ENCODE measurements around the gene PRR15. TPM values are rescaled to one million over a fixed set of nuclear protein-coding genes. Genes with fewer than 3 reads are reported as not detected.

PRR15 gene
- total and polyA plus RNA-seq, 8 donors, result 6.1 to 53.6 (median 10.3) TPM

DNA sequence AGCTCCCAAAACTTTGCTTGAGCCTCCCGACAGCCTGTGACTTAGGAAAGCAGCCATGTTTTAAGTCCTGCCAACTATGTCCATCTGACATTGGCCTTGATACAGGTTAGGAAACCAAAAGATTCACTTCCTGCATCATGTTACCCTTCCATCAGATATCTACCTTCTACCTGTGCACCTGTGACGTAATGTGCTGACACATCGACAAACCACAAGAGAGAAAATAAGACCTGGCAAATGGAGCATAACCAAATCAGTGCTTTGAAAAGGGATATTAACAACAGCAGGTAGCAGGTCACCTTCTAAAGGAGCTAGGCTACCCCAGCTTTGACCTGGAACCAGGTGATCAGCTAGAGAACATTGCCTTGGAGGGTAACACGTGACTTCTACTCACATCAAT lies 14.8 kb upstream of the PRR15 start:
- DNase-seq, result no peak
- intact Hi-C loops (cut with DNase I; ENCODE audit: low total_unique reads), result no loop called here
- no peak overlapping the region for H3K27ac ChIP-seq
- no peaks in the 10 kb centered on the region for H3K27me3 ChIP-seq
- WGBS, 5 donors, result 87 to 96% (median 91%) methylated on average over 4 of the region's 4 CpGs
- no peaks in the 10 kb centered on the region for H3K36me3 ChIP-seq
- H3K4me1 ChIP-seq, result no peaks in the 10 kb centered on the region
- H3K4me3 ChIP-seq, result no peak overlapping the region
- TF ChIP-seq, protein P1, sequence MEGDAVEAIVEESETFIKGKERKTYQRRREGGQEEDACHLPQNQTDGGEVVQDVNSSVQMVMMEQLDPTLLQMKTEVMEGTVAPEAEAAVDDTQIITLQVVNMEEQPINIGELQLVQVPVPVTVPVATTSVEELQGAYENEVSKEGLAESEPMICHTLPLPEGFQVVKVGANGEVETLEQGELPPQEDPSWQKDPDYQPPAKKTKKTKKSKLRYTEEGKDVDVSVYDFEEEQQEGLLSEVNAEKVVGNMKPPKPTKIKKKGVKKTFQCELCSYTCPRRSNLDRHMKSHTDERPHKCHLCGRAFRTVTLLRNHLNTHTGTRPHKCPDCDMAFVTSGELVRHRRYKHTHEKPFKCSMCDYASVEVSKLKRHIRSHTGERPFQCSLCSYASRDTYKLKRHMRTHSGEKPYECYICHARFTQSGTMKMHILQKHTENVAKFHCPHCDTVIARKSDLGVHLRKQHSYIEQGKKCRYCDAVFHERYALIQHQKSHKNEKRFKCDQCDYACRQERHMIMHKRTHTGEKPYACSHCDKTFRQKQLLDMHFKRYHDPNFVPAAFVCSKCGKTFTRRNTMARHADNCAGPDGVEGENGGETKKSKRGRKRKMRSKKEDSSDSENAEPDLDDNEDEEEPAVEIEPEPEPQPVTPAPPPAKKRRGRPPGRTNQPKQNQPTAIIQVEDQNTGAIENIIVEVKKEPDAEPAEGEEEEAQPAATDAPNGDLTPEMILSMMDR (IDR thresholded peaks at IDR 0.05), result no peak
- TF ChIP-seq POLR2A (IDR thresholded peaks at IDR 0.05) (no peak), EP300 (IDR thresholded peaks at IDR 0.05) (no peak), POLR2AphosphoS5 (IDR thresholded peaks at IDR 0.05) (no peak)
- H3K9me3 ChIP-seq, result peaks cover 0 to 5% (median 0%) of the 10 kb centered on the region in 4 donors

DNA sequence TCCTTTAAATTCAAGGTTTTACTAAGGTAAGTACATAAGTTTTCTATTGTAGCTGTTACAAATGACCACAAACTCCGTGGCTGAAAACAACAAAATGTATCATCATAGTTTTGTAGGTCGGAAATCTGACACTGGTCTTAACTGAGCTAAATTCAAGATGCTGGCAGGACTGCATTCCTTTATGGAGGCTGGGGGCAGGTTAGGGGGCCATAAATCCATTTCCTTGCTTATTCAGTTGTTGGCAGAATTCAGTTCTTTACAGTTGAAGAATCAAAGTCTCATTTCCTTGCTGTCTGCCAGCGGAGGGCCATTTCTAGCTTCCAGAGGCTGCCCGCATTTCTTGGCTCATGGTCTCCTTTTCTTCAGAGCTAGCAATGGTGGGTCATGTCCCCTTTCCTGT lies 11.2 kb upstream of the PRR15 start:
- Histone ChIP-seq H3K4me3 (no peak overlapping the region), H3K27me3 (no peaks in the 10 kb centered on the region), H3K9me3 (no peaks in the 10 kb centered on the region), H3K36me3 (no peaks in the 10 kb centered on the region), H3K4me1 (no peaks in the 10 kb centered on the region), H3K27ac (no peak overlapping the region)
- WGBS, 5 donors, result 91 to 93% (median 93%) methylated on average over 4 of the region's 4 CpGs
- intact Hi-C loops (cut with DNase I; ENCODE audit: low total_unique reads), result no loop called here
- TF ChIP-seq EP300 (IDR thresholded peaks at IDR 0.05), result no peak
- TF ChIP-seq, protein P1 (IDR thresholded peaks at IDR 0.05), result no peak
- no peak for TF ChIP-seq POLR2AphosphoS5 (IDR thresholded peaks at IDR 0.05)
- no peak for TF ChIP-seq POLR2A (IDR thresholded peaks at IDR 0.05)
- DNase-seq, result no peak

DNA sequence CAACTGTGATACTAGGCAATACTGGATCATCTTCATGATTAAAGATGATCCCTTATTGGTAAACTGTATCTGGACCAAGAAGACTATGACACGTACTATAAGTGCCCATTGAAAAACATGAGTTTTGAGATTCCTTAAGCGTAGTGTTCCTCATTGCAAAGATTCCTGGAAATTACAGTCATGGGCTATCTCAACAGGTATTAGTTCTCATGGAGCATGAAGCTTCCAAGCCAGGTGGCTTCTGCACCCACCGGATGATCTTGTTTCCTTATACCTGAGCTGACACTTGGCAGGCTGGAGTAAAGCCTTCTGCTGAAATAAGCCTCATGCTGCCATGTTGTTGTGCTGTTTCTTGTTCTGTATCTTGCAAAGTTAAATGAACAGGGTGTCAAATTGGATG lies 8.6 kb upstream of the PRR15 start:
- WGBS, 5 donors, result 94 to 98% (median 96%) methylated on average over 3 of the region's 3 CpGs
- H3K4me3 ChIP-seq, result no peak overlapping the region
- no peaks in the 10 kb centered on the region for H3K4me1 ChIP-seq
- no peaks in the 10 kb centered on the region for H3K36me3 ChIP-seq
- no peaks in the 10 kb centered on the region for H3K9me3 ChIP-seq
- no peak overlapping the region for H3K27ac ChIP-seq
- TF ChIP-seq, protein P1 (IDR thresholded peaks at IDR 0.05), result no peak
- TF ChIP-seq POLR2A (IDR thresholded peaks at IDR 0.05) (no peak), EP300 (IDR thresholded peaks at IDR 0.05) (no peak), POLR2AphosphoS5 (IDR thresholded peaks at IDR 0.05) (no peak)
- no peaks in the 10 kb centered on the region for H3K27me3 ChIP-seq
- intact Hi-C loops (cut with DNase I; ENCODE audit: low total_unique reads), result no loop called here
- DNase-seq, result no peak

DNA sequence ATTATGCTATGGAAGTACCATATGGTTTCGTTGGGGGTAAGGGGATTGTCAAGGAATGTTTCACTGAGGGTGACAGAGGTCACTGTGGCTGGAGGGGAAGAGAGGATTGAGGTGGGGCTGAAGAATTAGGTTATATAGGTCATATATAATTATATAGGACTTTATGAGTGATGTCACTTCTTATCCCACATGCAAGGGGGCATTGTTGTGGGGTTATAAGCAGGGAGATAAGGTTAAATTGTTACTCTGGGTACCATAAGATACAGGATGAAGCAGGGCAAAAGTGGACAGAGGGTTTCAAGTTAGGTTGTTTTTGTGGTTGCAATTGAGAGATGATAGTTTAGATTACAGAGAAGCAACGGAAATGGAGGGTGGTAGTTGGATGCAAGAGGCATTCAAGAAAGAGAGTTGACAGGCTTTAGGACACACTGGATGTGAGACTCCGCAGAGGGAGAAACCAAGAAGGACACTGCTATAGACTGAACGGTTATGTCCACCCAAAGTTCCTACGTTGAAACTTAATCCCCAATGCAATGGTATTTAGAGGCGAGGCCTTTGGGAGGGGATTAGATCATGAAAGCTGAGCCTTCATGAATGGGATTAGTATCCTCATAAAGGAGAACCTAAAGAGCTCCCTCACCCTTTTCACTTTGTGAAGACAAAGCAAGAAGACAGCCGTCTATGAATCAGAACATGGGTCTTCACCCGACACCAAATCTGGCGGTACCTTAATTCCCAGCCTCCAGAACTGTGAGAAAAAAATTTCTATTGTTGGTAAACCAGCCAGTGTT lies 7.0 kb upstream of the PRR15 start:
- WGBS, 5 donors, result 84 to 91% (median 88%) methylated on average over 9 of the region's 9 CpGs
- Histone ChIP-seq H3K9me3 (no peaks in the 10 kb centered on the region), H3K4me3 (no peak overlapping the region), H3K36me3 (no peaks in the 10 kb centered on the region), H3K4me1 (no peaks in the 10 kb centered on the region), H3K27me3 (peaks cover 0 to 7% (median 0%) of the 10 kb centered on the region in 3 donors), H3K27ac (no peak overlapping the region)
- intact Hi-C loops (cut with DNase I; ENCODE audit: low total_unique reads), result no loop called here
- TF ChIP-seq POLR2AphosphoS5 (IDR thresholded peaks at IDR 0.05), result no peak
- TF ChIP-seq, protein P1 (IDR thresholded peaks at IDR 0.05), result no peak
- no peak for TF ChIP-seq EP300 (IDR thresholded peaks at IDR 0.05)
- no peak for TF ChIP-seq POLR2A (IDR thresholded peaks at IDR 0.05)
- DNase-seq, result no peak

Measured in stomach (tissue), 9 donors.